GM21515 (cell line): ENCODE data around the gene FBXO38.
"Not testable (repeated sequence)": the region's sequence is repeated elsewhere in the genome, so short reads cannot be mapped to it uniquely, and the experiment has no call there.

Experiments
- ATAC-seq: cut with Tn5 transposase; IDR thresholded peaks from one replicate; pipeline ENCODE4 v1.9.1; 2021; ENCODE audit not compliant: unreplicated experiment

Gene FBXO38

GRCh38 chr5:148468746-148469145 is 85.0 kb downstream of the FBXO38 start:
- not testable (repeated sequence) for ATAC-seq

- no peak for ATAC-seq
Observed at GRCh38 chr5:148469501-148469935, 85.8 kb downstream of the FBXO38 start.

GRCh38 chr5:148471379-148471778 is 87.6 kb downstream of the FBXO38 start:
- ATAC-seq, result no peak

GRCh38 chr5:148474025-148474511 is 90.3 kb downstream of the FBXO38 start:
- ATAC-seq, result no peak

GRCh38 chr5:148476302-148476701 is 92.5 kb downstream of the FBXO38 start:
- no peak for ATAC-seq

GRCh38 chr5:148477429-148477828 is 93.7 kb downstream of the FBXO38 start:
- ATAC-seq, result no peak

GRCh38 chr5:148482196-148482595 is 98.4 kb downstream of the FBXO38 start:
- ATAC-seq, result no peak

- ATAC-seq, result peak; percentile 88
Observed at GRCh38 chr5:148482697-148483462, 99.1 kb downstream of the FBXO38 start.

- ATAC-seq, result no peak
Observed at GRCh38 chr5:148483750-148484149, 100.0 kb downstream of the FBXO38 start.

- ATAC-seq, result no peak
Observed at GRCh38 chr5:148484651-148485050, 100.9 kb downstream of the FBXO38 start.

GRCh38 chr5:148486456-148486855 is 102.7 kb downstream of the FBXO38 start:
- no peak for ATAC-seq

GRCh38 chr5:148488757-148489156 is 105.0 kb downstream of the FBXO38 start:
- ATAC-seq, result no peak

GRCh38 chr5:148491015-148491792 is 107.4 kb downstream of the FBXO38 start:
- ATAC-seq, result no peak

GRCh38 chr5:148491793-148492184 is 108.0 kb downstream of the FBXO38 start:
- ATAC-seq, result no peak

GRCh38 chr5:148492351-148492750 is 108.6 kb downstream of the FBXO38 start:
- no peak for ATAC-seq
